Heart left ventricle (tissue), 13 donors: ENCODE data around the gene XIRP2.
A peak's percentile ranks its signal among the peaks of the same experiment; 100 is the strongest.

Experiments
- CTCF ChIP-seq, 12 donors: fragments of 200-600 bp; sonication (generic) in 4 of 12; IDR thresholded peaks; one replicate each; pipeline versions ENCODE4 v1.5.0 to v1.8.0; 2018 to 2022; ENCODE audit warnings: antibody characterized with exemption in 12 of 12, mild to moderate bottlenecking in 5 of 12
- POLR2A ChIP-seq, 2 donors: fragments of 450-650 bp; IDR thresholded peaks; one replicate each; pipeline ENCODE4 v1.6.1; 2017; ENCODE audit warnings: antibody characterized with exemption in 2 of 2, mild to moderate bottlenecking in 2 of 2, moderate library complexity in 2 of 2
- donor health status: ischemic (EF 13 %, LVEDD 7.1; RV severe dilation, severe dysfunction).
- donor health status: DM: no; HTN: yes; CAD: no.
- donor health status: DM: no; HTN: no; CAD: no.
- donor health status: ischemic (EF 25% LVEDD 6.9; RV normal size, moderate dysfunction).
- donor health status: ischemic (EF 25% LVEDD 5.7; RV mildly dilated, moderate dysfunction).
- donor health status: ischemic (EF 35%, LVEDD 5.7; RV mildly dilated, moderate dysfunction).
- donor health status: nonischemic (EF 11% LVEDD 7.7; RV severe dilation, severe dysfunction).
- donor health status: DM: yes; HTN: yes; CAD: no.
- donor health status: PGD.
- donor health status: ischemic (EF 29% LVEDD 5.4; RV normal size, mild dysfunction).
- donor health status: nonischemic (EF 23%, LVEDD 6.1; RV moderate dilation, normal function).

GRCh38 chr2:167212014-167212648, 323.9 kb downstream of the XIRP2 start:
- TF ChIP-seq CTCF (IDR thresholded peaks at IDR 0.05) (peak; percentile 50 to 80 (median 75)), POLR2A (IDR thresholded peaks at IDR 0.05) (no peak)
